K562 (cell line): ENCODE results near the gene TRIM62. TPM values are rescaled to one million over a fixed set of nuclear protein-coding genes. Genes with fewer than 3 reads are reported as not detected.

Source experiments
- ATAC-seq: fragments of 200-7000 bp; cut with Tn5 transposase; 3 replicates; pipeline ENCODE4 v1.9.1; 2020; ENCODE audit warnings: moderate library complexity
- BruUV-seq: library from RNA; stranded (reverse); fragments of 400-500 nt; replicated peaks from 2 replicates; lab custom pipeline; 2021; lab: Mats Ljungman, UMichigan
- CTCF ChIA-PET: fragments of 300-600 bp; formaldehyde crosslinking; extraction: SDS; loops from one replicate; lab custom pipeline; 2021; ENCODE audit warnings: low intra/inter-chr PET ratio; lab: Yijun Ruan, JAX
- POLR2A ChIA-PET: fragments of 300-600, 350-650 bp; sonication (Branson Sonifier 250); formaldehyde crosslinking; extraction: SDS; loops from one replicate; lab custom pipeline; 2021; ENCODE audit warnings: antibody characterized with exemption, inconsistent platforms; lab: Yijun Ruan, JAX
- DNase-seq, 4 experiments: peaks; one replicate each; pipeline versions ENCODE4 v3.0.0 to v3.0.0-alpha.2; 2011 to 2018; ENCODE audit warnings: low spot score in 3 of 4, mixed read lengths in 3 of 4; ENCODE audit errors: extremely low read depth in 1 of 4
- FAIRE-seq: peaks from 2 replicates; lab custom pipeline; 2011; peaks lifted over from hg19 to GRCh38; lab: Jason Lieb, UNC
- H2AFZ ChIP-seq: 2 replicates; pipeline ENCODE4 v1.6.0; 2011; ENCODE audit warnings: low read depth, low read length, control low read depth, inconsistent platforms
- H3K27ac ChIP-seq: fragments of 200-600 bp; 3 replicates; pipeline ENCODE4 v1.8.0; 2011; ENCODE audit warnings: low read depth, mild to moderate bottlenecking, control low read depth, inconsistent platforms, low read length, moderate library complexity, mixed read lengths; ENCODE audit errors: extremely low read depth
- H3K27me3 ChIP-seq, 2 experiments: fragments of 300-600 bp in 1 of 2; 2 replicates in 1 of 2; 3 replicates in 1 of 2; pipeline versions ENCODE4 v1.6.0 to v1.8.0; 2011; ENCODE audit warnings: inconsistent platforms in 2 of 2, low read length in 2 of 2, mild to moderate bottlenecking in 1 of 2, mixed read lengths in 1 of 2, moderate library complexity in 1 of 2; ENCODE audit not compliant: control insufficient read depth in 2 of 2, insufficient read depth in 2 of 2
- H3K36me3 ChIP-seq: fragments of 300-600 bp; 3 replicates; pipeline ENCODE4 v1.8.0; 2011; ENCODE audit warnings: mild to moderate bottlenecking, low read length, inconsistent platforms; ENCODE audit not compliant: control insufficient read depth, insufficient read depth
- H3K4me1 ChIP-seq, 2 experiments: fragments of 200-600 bp in 1 of 2; replicated peaks in 1 of 2; 2 replicates in 1 of 2; 3 replicates in 1 of 2; pipeline versions ENCODE4 v1.5.1 to v1.8.0; 2011; ENCODE audit warnings: inconsistent platforms in 2 of 2, low read length in 2 of 2, mild to moderate bottlenecking in 1 of 2, mixed read lengths in 1 of 2, moderate library complexity in 1 of 2; ENCODE audit not compliant: control insufficient read depth in 2 of 2, insufficient read depth in 2 of 2
- H3K4me2 ChIP-seq: 2 replicates; pipeline ENCODE4 v1.6.1; 2011; ENCODE audit warnings: low read length, control low read depth, inconsistent platforms, mixed read lengths; ENCODE audit not compliant: insufficient read depth
- H3K4me3 ChIP-seq: fragments of 200-600 bp; sonication (generic), shearing (Covaris generic); 2 replicates; pipeline ENCODE4 v1.5.1; 2016; ENCODE audit warnings: control low read depth, inconsistent platforms
- H3K79me2 ChIP-seq: fragments of 200-600 bp; 3 replicates; pipeline ENCODE4 v1.8.0; 2011; ENCODE audit warnings: low read length, inconsistent platforms; ENCODE audit not compliant: control insufficient read depth, insufficient read depth
- H3K9ac ChIP-seq, 2 experiments: 2 replicates each; pipeline versions ENCODE4 v1.6.0 to v1.6.1; 2011; ENCODE audit warnings: low read depth in 2 of 2, low read length in 2 of 2, control low read depth in 1 of 2, inconsistent platforms in 1 of 2, mild to moderate bottlenecking in 1 of 2, mixed read lengths in 1 of 2; ENCODE audit not compliant: insufficient read depth in 1 of 2
- H3K9me1 ChIP-seq: one replicate; pipeline ENCODE4 v1.6.0; 2011; ENCODE audit warnings: inconsistent platforms, mild to moderate bottlenecking, low read length, moderate library complexity; ENCODE audit not compliant: control insufficient read depth, insufficient read depth
- H3K9me3 ChIP-seq: replicated peaks from 2 replicates; pipeline ENCODE4 v1.5.1; 2011; ENCODE audit warnings: low read depth, low read length, inconsistent platforms; ENCODE audit not compliant: control insufficient read depth, insufficient read depth
- H4K20me1 ChIP-seq: replicated peaks from 2 replicates; pipeline ENCODE4 v1.6.1; 2011; ENCODE audit warnings: low read length, inconsistent platforms, mixed read lengths; ENCODE audit not compliant: control insufficient read depth, insufficient read depth
- E2F3 ChIP-seq: fragments of 250-450 bp; sonication (Bioruptor Pico); IDR thresholded peaks from 2 replicates; pipeline ENCODE4 v1.4.0; 2020; ENCODE audit warnings: mild to moderate bottlenecking
- GTF2A2 ChIP-seq: IDR thresholded peaks from 2 replicates; pipeline ENCODE4 v1.6.1; 2016; ENCODE audit warnings: mild to moderate bottlenecking, missing genetic modification characterization, missing compliant biosample characterization
- HDGF ChIP-seq: fragments of 450-650 bp; IDR thresholded peaks from 2 replicates; pipeline ENCODE4 v1.6.1; 2016
- ILF3 ChIP-seq: fragments of 450-650 bp; IDR thresholded peaks from 2 replicates; pipeline ENCODE4 v1.6.1; 2018; ENCODE audit warnings: antibody characterized with exemption, mild to moderate bottlenecking, moderate library complexity, borderline replicate concordance
- JUND ChIP-seq, 2 experiments: IDR thresholded peaks; 2 replicates in 1 of 2; 3 replicates in 1 of 2; pipeline ENCODE4 v1.6.1; 2011; ENCODE audit warnings: borderline replicate concordance in 2 of 2, low read depth in 2 of 2, low read length in 2 of 2, improper control_type of control experiment in 1 of 2, missing biosample characterization in 1 of 2, missing genetic modification characterization in 1 of 2, missing genetic modification reagents in 1 of 2
- MCM5 ChIP-seq: fragments of 450-650 bp; IDR thresholded peaks from 2 replicates; pipeline ENCODE4 v1.6.1; 2016; ENCODE audit warnings: low read depth
- MLLT1 ChIP-seq, 2 experiments: fragments of 450-650 bp; IDR thresholded peaks; 2 replicates each; pipeline ENCODE4 v1.6.1; 2016
- RBM17 ChIP-seq: fragments of 200-400 bp; formaldehyde crosslinking; IDR thresholded peaks from 2 replicates; pipeline ENCODE4 v1.6.1; 2017; ENCODE audit warnings: low read depth, mild to moderate bottlenecking, low read length, borderline replicate concordance
- TCFL5 ChIP-seq: fragments of 250-450 bp; sonication (Bioruptor Pico); conservative IDR thresholded peaks from 2 replicates; pipeline ENCODE4 v1.6.1; 2021; ENCODE audit warnings: mild to moderate bottlenecking, moderate library complexity, matching md5 sums
- ZEB2 ChIP-seq: fragments of 450-650 bp; IDR thresholded peaks from 2 replicates; pipeline ENCODE4 v1.6.1; 2016
- ZNF274 ChIP-seq: IDR thresholded peaks from 2 replicates; pipeline ENCODE4 v1.6.1; 2011; ENCODE audit warnings: low read depth, mild to moderate bottlenecking, low read length, moderate library complexity, borderline replicate concordance
- WGBS: fragments of 100-300 bp; shearing (Covaris generic); methylation state at CpG from one replicate; pipeline ENCODE4 v1.1.6; 2016; ENCODE audit warnings: low coverage, mixed read lengths; ENCODE audit not compliant: insufficient coverage; ENCODE audit errors: missing lambda C conversion rate; 5-methylcytosine and 5-hydroxymethylcytosine counted together
- in situ Hi-C: fragments of 300-500 bp; cut with MboI; formaldehyde crosslinking; loops from 4 replicates; pipeline ENCODE4 v1.15.0; 2018; ENCODE audit warnings: inconsistent platforms, mixed read lengths
- intact Hi-C: fragments of 100-400 bp; cut with micrococcal nuclease; formaldehyde crosslinking; loops from 2 replicates; pipeline ENCODE4 v1.14.2; 2022
- polyA plus RNA-seq, 8 experiments: library from polyadenylated mRNA; depleted of rRNA in 4 of 8; stranded (reverse) in 5 of 8; unstranded in 3 of 8; fragments of >200 nt; fragmentation: Nextera tagmentation in 2 of 8; fragmentation: Illumina TruSeq in 1 of 8; extraction: Ambion mirVana in 2 of 8; extraction: Trizol in 1 of 8; gene quantifications; 2 replicates each; pipeline versions ENCODE4 v1.2.1 to v1.2.3, GENCODE V29; 2011 to 2014; ENCODE audit warnings: inconsistent platforms in 1 of 8, missing spikeins in 1 of 8
- total RNA-seq, 7 experiments: library from RNA; depleted of rRNA in 6 of 7; stranded (reverse); fragments of >200 nt in 6 of 7; fragmentation: Illumina TruSeq in 2 of 7; extraction: Trizol in 2 of 7; gene quantifications; 2 replicates each; pipeline versions ENCODE4 v1.2.1 to v1.2.3, GENCODE V29; 2011 to 2021; ENCODE audit warnings: low replicate concordance in 1 of 7
- TF ChIP-seq, protein P1 (sequence below), 2 experiments: fragments of 450-650 bp in 1 of 2; sonication (generic) in 1 of 2; formaldehyde crosslinking in 1 of 2; IDR thresholded peaks in 1 of 2; conservative IDR thresholded peaks in 1 of 2; 2 replicates each; pipeline versions ENCODE4 v1.6.1 to v1.8.1; 2016 to 2023; ENCODE audit warnings: mild to moderate bottlenecking in 2 of 2, moderate library complexity in 2 of 2, inconsistent platforms in 1 of 2, missing genetic modification reagents in 1 of 2
- TF ChIP-seq, protein P2 (sequence below): fragments of 250-450 bp; sonication (Bioruptor Pico); IDR thresholded peaks from 2 replicates; pipeline ENCODE4 v1.8.0; 2022; ENCODE audit warnings: moderate library complexity, mild to moderate bottlenecking, inconsistent platforms

TRIM62 gene
- total and polyA plus RNA-seq, 9 of the 15 experiments (the other 6 are each of a cell fraction or from before 2014, with no cell fraction given), result 0.18 to 2.3 (median 0.52) TPM

- TF ChIP-seq, protein P1, sequence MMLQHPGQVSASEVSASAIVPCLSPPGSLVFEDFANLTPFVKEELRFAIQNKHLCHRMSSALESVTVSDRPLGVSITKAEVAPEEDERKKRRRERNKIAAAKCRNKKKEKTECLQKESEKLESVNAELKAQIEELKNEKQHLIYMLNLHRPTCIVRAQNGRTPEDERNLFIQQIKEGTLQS (IDR thresholded peaks at IDR 0.05), result peak; percentile 24; the same call in 1 of the 2 replicates
- TF ChIP-seq, protein P1 (CRISPR knock-in tag; conservative IDR thresholded peaks at IDR 0.05), result no peak
- TF ChIP-seq JUND (IDR thresholded peaks at IDR 0.05; ENCODE audit: borderline replicate concordance, low read depth, low read length), result peak; percentile 57; the same call in 1 of the 2 replicates
- TF ChIP-seq JUND (tag; IDR thresholded peaks at IDR 0.05; ENCODE audit: borderline replicate concordance, low read depth, low read length), result peak; percentile 68; the same call in 2 of the 3 replicates
- TF ChIP-seq ZEB2, result no peak
- no peak for TF ChIP-seq ZNF274
- TF ChIP-seq, all 486 proteins: peak for 4
These were observed 6.9 kb upstream of the TRIM62 start (continued) for GRCh38 chr1:33188572-33189275.

- DNase-seq (no peak), FAIRE-seq (no peak), ATAC-seq (no peak)
- intact Hi-C loops (no loop called here), in situ Hi-C loops (no loop called here)
- H4K20me1 ChIP-seq, result no peaks in the 10 kb centered on the region
- peaks cover 13 to 26% of the 10 kb centered on the region in 2 experiments for H3K27me3 ChIP-seq
- H3K4me1 ChIP-seq, result peaks cover 7 to 9% of the 10 kb centered on the region in 2 experiments
- H3K9me1 ChIP-seq, result no peaks in the 10 kb centered on the region
- no peak overlapping the region for H2AFZ ChIP-seq
- ChIA-PET CTCF (no interaction called here), POLR2A (interaction anchor here (0.5 kb wide), 1 partner anchor 222 kb away, joined by 3 read pairs; the partner anchor contains the start of gene RNF19B)
- no peaks in the 10 kb centered on the region for H3K36me3 ChIP-seq
- no peak overlapping the region for H3K27ac ChIP-seq
- H3K4me2 ChIP-seq, result no peak overlapping the region
- H3K79me2 ChIP-seq, result no peaks in the 10 kb centered on the region
- TF ChIP-seq ILF3, result no peak
- no peak for TF ChIP-seq TCFL5 (CRISPR knock-in tag)
- TF ChIP-seq E2F3, result no peak
- no peak for TF ChIP-seq HDGF
- no peak for TF ChIP-seq MLLT1 (IDR thresholded peaks at IDR 0.05)
- TF ChIP-seq, protein P2, sequence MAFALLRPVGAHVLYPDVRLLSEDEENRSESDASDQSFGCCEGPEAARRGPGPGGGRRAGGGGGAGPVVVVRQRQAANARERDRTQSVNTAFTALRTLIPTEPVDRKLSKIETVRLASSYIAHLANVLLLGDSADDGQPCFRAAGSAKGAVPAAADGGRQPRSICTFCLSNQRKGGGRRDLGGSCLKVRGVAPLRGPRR (CRISPR knock-in tag), result no peak
- TF ChIP-seq RBM17, result no peak
- no peak for TF ChIP-seq GTF2A2 (tag)
- TF ChIP-seq MCM5, result no peak
- H3K9me3 ChIP-seq, result no peaks in the 10 kb centered on the region
- 0% methylated on average over 1 of the region's 1 CpG for WGBS
- H3K4me3 ChIP-seq, result no peak overlapping the region
- H3K9ac ChIP-seq, result no peak overlapping the region
- no TSS peak for BruUV-seq
These were observed 5.1 kb upstream of the TRIM62 start for GRCh38 chr1:33186936-33187335.
